DMS53 treated with DMSO at 0.1 percent for 48 hours (cell line): ENCODE results near the gene TMEM252.

ENCODE experiments used
- DNase-seq: peaks from one replicate; lab custom pipeline; 2025; ENCODE audit not compliant: unreplicated experiment; lab: John Stamatoyannopoulos, UW

The TMEM252 gene

GRCh38 chr9:68500457-68501381 is 40.0 kb downstream of the TMEM252 start:
- DNase-seq, result peak; percentile 91

GRCh38 chr9:68498816-68499215 is 41.9 kb downstream of the TMEM252 start:
- no peak for DNase-seq

DNA sequence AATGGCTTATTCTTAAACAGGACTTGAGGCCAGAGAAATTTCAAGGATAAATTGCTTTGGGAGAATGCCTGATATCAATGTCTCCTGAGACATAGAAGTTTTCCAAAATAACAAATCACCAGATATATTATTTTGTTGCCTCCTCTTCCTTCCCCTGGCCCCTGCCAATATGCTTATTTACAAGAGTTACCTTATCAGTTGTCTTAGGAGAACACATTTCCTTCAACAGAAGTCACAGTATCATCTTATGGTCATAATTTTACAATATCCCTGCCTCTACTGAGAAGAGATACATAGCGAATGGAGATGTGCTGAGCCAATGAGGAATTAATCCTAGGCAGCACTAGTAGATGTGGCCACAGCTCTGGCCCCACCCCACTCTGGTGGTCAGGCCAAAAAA is 43.1 kb downstream of the TMEM252 start:
- no peak for DNase-seq

GRCh38 chr9:68496356-68496755 is 44.3 kb downstream of the TMEM252 start:
- DNase-seq, result no peak

- no peak for DNase-seq
These were observed 45.4 kb downstream of the TMEM252 start for GRCh38 chr9:68495247-68495646.

DNA sequence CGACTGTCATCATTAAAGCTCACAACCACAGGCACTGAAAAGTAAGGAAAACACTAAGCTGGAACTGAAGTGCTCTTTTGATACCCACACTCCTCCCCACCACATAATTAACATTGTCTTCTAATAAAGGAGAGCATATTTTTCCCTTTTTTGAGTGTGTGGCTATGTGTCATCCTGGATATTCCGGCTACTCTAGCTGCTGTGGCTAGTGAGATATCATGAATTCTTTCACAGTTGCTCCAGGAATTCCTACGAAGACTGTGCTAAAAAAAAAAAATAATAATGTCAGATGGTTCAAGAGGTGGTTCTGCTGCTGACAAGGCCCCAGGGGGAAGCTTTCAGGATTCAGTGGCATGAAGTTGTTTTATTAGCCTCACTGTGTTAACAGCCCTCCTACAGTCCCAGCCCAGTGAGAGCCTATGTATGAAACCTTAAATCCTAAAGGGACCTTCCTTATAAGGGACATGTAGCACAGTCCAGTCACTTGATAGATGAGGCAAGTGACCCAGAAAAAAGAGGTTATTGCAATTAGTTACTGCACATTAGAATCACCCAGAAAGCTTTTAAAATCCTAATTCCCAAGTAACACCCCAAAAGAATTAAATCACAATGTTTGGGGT is 46.6 kb downstream of the TMEM252 start:
- DNase-seq, result no peak

- no peak for DNase-seq
These were observed 47.1 kb downstream of the TMEM252 start for GRCh38 chr9:68493541-68493940.

DNA sequence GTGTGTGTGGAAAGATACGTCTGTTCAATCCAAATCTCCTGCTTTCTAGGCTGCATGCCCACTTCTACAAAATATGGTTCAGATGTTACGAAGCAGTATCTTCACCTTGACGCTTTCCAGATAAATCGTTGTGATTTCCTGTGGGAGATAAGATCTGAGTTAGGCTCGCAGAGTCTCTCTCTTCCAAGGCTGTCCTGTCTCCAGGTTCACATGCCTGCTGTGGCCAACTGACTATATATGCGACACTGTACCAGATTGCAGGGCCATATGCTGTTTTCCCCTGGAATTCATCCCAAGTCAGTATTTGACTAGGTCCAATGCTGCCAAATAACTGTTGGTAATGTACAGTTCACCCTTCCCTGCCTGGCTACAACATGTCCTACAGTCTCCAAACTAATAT is 47.9 kb downstream of the TMEM252 start:
- no peak for DNase-seq

GRCh38 chr9:68489646-68490045 is 51.0 kb downstream of the TMEM252 start:
- DNase-seq, result no peak

DNA sequence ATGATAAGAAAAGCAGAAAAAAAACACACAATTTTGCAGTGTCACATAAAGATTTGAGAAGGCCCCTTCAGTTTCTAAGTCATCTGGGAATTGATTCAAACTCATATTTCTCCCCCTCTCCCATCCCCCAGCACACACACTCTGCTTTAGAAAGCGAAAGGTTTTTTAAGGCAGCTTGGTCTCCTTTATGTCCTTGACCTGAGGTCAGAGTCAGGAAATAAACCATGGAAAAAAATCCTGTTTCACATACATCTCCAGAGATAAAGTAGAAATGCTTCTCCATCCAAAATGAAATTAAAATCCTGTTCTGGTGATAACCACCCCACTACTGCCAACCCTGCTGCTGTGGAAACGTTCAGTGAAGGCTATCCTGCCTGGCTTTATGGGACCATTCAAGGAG is 52.6 kb downstream of the TMEM252 start:
- DNase-seq, result no peak
